HepG2 (cell line): ENCODE results near the gene PLIN1. TPM values are rescaled to one million over a fixed set of nuclear protein-coding genes. Genes with fewer than 3 reads are reported as not detected.

ENCODE experiments used
- CBFB ChIP-seq: sonication (generic); formaldehyde crosslinking; IDR thresholded peaks from 2 replicates; pipeline ENCODE4 v1.4.0; 2020; ENCODE audit warnings: missing genetic modification reagents
- CREM ChIP-seq, 2 experiments: sonication (generic) in 1 of 2; formaldehyde crosslinking in 1 of 2; IDR thresholded peaks; 2 replicates each; pipeline versions ENCODE4 v1.4.0 to v1.6.1; 2016 to 2020; ENCODE audit warnings: antibody characterized with exemption in 1 of 2, mild to moderate bottlenecking in 1 of 2, missing genetic modification reagents in 1 of 2
- HOXA3 ChIP-seq: sonication (generic); formaldehyde crosslinking; IDR thresholded peaks from 2 replicates; pipeline ENCODE4 v1.5.0; 2020; ENCODE audit warnings: missing genetic modification reagents
- HOXA9 ChIP-seq: sonication (generic); formaldehyde crosslinking; IDR thresholded peaks from 2 replicates; pipeline ENCODE4 v1.8.1; 2022; ENCODE audit warnings: missing genetic modification reagents, mild to moderate bottlenecking, moderate library complexity, borderline replicate concordance
- KDM4B ChIP-seq: sonication (generic); formaldehyde crosslinking; IDR thresholded peaks from 2 replicates; pipeline ENCODE4 v1.4.0; 2020; ENCODE audit warnings: missing genetic modification reagents
- KMT2B ChIP-seq: IDR thresholded peaks from 2 replicates; pipeline ENCODE4 v1.6.1; 2016; ENCODE audit warnings: missing genetic modification reagents, missing compliant biosample characterization
- MIER3 ChIP-seq: IDR thresholded peaks from 2 replicates; pipeline ENCODE4 v1.6.1; 2016; ENCODE audit warnings: missing compliant biosample characterization, borderline replicate concordance
- NR2F1 ChIP-seq, 2 experiments: fragments of 450-650 bp in 1 of 2; formaldehyde crosslinking in 1 of 2; IDR thresholded peaks; 2 replicates each; pipeline versions ENCODE4 v1.5.0 to v1.6.1; 2016 to 2020; ENCODE audit warnings: mild to moderate bottlenecking in 1 of 2, missing compliant biosample characterization in 1 of 2, missing genetic modification reagents in 1 of 2, moderate library complexity in 1 of 2
- RFX1 ChIP-seq: fragments of 450-650 bp; IDR thresholded peaks from 2 replicates; pipeline ENCODE4 v1.6.1; 2017
- SIX1 ChIP-seq: sonication (generic); formaldehyde crosslinking; IDR thresholded peaks from 2 replicates; pipeline ENCODE4 v1.4.0; 2020; ENCODE audit warnings: missing genetic modification reagents, borderline replicate concordance
- SOX5 ChIP-seq: IDR thresholded peaks from 2 replicates; pipeline ENCODE4 v1.6.1; 2016; ENCODE audit warnings: borderline replicate concordance
- SP5 ChIP-seq: IDR thresholded peaks from 2 replicates; pipeline ENCODE4 v1.6.1; 2016; ENCODE audit warnings: low read depth, borderline replicate concordance
- ZFYVE20 ChIP-seq: sonication (generic); formaldehyde crosslinking; IDR thresholded peaks from 2 replicates; pipeline ENCODE4 v1.8.0; 2023; ENCODE audit warnings: low read depth, mild to moderate bottlenecking, moderate library complexity, missing genetic modification reagents, borderline replicate concordance
- polyA plus RNA-seq, 8 experiments: library from polyadenylated mRNA; depleted of rRNA in 3 of 8; stranded (reverse) in 7 of 8; unstranded in 1 of 8; fragments of >200 nt; fragmentation: Illumina TruSeq in 4 of 8; extraction: Trizol in 4 of 8; gene quantifications; 2 replicates each; pipeline versions ENCODE4 v1.2.1 to v1.2.3, GENCODE V29; 2011 to 2016; ENCODE audit warnings: low read depth in 4 of 8, missing spikeins in 1 of 8, mixed read lengths in 1 of 8; ENCODE audit not compliant: insufficient read depth in 1 of 8
- total RNA-seq, 5 experiments: library from RNA; depleted of rRNA; stranded (reverse); fragments of >200 nt; fragmentation: Illumina TruSeq; extraction: Trizol; gene quantifications; 2 replicates each; pipeline ENCODE4 v1.2.3, GENCODE V29; 2016; ENCODE audit warnings: low read depth in 1 of 5
- TF ChIP-seq, protein P1 (sequence below): sonication (generic); formaldehyde crosslinking; IDR thresholded peaks from 2 replicates; pipeline ENCODE4 v1.5.1; 2020; ENCODE audit warnings: mild to moderate bottlenecking, missing genetic modification reagents, borderline replicate concordance
- TF ChIP-seq, protein P2 (sequence below): sonication (generic); formaldehyde crosslinking; IDR thresholded peaks from 2 replicates; pipeline ENCODE4 v1.5.1; 2020; ENCODE audit warnings: mild to moderate bottlenecking, missing genetic modification reagents, moderate library complexity
- TF ChIP-seq, protein P3 (sequence below): sonication (generic); formaldehyde crosslinking; IDR thresholded peaks from 2 replicates; pipeline ENCODE4 v1.8.0; 2022; ENCODE audit warnings: mild to moderate bottlenecking, missing genetic modification reagents
- TF ChIP-seq, protein P4 (sequence below): sonication (generic); formaldehyde crosslinking; IDR thresholded peaks from 2 replicates; pipeline ENCODE4 v1.5.0; 2020; ENCODE audit warnings: mild to moderate bottlenecking, low read depth, missing genetic modification reagents, borderline replicate concordance

Gene PLIN1
- total and polyA plus RNA-seq, 2 of the 13 experiments (the other 11 are each of a cell fraction or from before 2014, with no cell fraction given): 0.74 to 1.2 TPM

DNA sequence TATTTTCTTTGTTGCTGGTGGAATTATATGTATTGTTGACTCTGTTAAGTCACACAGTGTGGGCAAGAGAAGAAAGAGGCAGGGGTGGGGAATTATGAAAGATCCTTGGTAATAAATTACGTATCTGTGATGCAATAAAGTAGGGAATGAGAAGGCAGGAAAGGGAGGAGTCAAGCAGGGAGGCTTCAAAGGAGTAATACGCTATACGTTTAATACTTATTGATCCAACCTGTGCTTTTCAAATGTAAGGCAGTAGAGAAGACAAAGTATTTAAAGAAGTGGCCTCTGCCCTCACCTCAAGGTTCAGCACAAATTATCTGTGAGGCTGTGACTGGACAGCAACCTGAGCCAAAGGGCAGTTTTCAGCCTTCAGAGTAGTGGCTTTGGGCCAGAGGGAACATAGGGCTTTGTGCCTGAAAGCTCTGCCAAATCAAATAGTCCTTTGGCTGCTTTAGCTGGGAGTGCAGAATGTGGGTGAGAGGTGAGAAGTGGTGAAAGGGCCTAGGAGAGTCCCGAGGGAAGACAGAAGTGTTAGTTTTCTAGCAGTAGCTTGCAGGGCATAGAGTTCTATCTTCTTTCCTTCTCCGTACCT lies 1.2 kb upstream of the PLIN1 start (continued):
- TF ChIP-seq ZFYVE20 (CRISPR knock-in tag): no peak
- 0 out of 2 replicates have a peak, but pooled peaks have one; percentile 44 for TF ChIP-seq SIX1
- TF ChIP-seq SP5: peak; percentile 27; the same call in 1 of the 2 replicates
- TF ChIP-seq NR2F1 (CRISPR knock-in tag; IDR thresholded peaks at IDR 0.05): peak; percentile 29 to 32; a peak in 1 of 4 replicates
- no peak for TF ChIP-seq KMT2B (CRISPR knock-in tag)
- peak; percentile 77; the same call in 1 of the 2 replicates for TF ChIP-seq CREM (IDR thresholded peaks at IDR 0.05)
- TF ChIP-seq CREM (CRISPR knock-in tag; IDR thresholded peaks at IDR 0.05): no peak
- peak; percentile 65 for TF ChIP-seq HOXA3 (CRISPR knock-in tag)
- TF ChIP-seq, protein P1, sequence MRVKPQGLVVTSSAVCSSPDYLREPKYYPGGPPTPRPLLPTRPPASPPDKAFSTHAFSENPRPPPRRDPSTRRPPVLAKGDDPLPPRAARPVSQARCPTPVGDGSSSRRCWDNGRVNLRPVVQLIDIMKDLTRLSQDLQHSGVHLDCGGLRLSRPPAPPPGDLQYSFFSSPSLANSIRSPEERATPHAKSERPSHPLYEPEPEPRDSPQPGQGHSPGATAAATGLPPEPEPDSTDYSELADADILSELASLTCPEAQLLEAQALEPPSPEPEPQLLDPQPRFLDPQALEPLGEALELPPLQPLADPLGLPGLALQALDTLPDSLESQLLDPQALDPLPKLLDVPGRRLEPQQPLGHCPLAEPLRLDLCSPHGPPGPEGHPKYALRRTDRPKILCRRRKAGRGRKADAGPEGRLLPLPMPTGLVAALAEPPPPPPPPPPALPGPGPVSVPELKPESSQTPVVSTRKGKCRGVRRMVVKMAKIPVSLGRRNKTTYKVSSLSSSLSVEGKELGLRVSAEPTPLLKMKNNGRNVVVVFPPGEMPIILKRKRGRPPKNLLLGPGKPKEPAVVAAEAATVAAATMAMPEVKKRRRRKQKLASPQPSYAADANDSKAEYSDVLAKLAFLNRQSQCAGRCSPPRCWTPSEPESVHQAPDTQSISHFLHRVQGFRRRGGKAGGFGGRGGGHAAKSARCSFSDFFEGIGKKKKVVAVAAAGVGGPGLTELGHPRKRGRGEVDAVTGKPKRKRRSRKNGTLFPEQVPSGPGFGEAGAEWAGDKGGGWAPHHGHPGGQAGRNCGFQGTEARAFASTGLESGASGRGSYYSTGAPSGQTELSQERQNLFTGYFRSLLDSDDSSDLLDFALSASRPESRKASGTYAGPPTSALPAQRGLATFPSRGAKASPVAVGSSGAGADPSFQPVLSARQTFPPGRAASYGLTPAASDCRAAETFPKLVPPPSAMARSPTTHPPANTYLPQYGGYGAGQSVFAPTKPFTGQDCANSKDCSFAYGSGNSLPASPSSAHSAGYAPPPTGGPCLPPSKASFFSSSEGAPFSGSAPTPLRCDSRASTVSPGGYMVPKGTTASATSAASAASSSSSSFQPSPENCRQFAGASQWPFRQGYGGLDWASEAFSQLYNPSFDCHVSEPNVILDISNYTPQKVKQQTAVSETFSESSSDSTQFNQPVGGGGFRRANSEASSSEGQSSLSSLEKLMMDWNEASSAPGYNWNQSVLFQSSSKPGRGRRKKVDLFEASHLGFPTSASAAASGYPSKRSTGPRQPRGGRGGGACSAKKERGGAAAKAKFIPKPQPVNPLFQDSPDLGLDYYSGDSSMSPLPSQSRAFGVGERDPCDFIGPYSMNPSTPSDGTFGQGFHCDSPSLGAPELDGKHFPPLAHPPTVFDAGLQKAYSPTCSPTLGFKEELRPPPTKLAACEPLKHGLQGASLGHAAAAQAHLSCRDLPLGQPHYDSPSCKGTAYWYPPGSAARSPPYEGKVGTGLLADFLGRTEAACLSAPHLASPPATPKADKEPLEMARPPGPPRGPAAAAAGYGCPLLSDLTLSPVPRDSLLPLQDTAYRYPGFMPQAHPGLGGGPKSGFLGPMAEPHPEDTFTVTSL: 0 out of 2 replicates have a peak, but pooled peaks have one; percentile 8
- TF ChIP-seq, protein P2, sequence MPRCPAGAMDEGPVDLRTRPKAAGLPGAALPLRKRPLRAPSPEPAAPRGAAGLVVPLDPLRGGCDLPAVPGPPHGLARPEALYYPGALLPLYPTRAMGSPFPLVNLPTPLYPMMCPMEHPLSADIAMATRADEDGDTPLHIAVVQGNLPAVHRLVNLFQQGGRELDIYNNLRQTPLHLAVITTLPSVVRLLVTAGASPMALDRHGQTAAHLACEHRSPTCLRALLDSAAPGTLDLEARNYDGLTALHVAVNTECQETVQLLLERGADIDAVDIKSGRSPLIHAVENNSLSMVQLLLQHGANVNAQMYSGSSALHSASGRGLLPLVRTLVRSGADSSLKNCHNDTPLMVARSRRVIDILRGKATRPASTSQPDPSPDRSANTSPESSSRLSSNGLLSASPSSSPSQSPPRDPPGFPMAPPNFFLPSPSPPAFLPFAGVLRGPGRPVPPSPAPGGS (CRISPR knock-in tag): no peak
- TF ChIP-seq, protein P3, sequence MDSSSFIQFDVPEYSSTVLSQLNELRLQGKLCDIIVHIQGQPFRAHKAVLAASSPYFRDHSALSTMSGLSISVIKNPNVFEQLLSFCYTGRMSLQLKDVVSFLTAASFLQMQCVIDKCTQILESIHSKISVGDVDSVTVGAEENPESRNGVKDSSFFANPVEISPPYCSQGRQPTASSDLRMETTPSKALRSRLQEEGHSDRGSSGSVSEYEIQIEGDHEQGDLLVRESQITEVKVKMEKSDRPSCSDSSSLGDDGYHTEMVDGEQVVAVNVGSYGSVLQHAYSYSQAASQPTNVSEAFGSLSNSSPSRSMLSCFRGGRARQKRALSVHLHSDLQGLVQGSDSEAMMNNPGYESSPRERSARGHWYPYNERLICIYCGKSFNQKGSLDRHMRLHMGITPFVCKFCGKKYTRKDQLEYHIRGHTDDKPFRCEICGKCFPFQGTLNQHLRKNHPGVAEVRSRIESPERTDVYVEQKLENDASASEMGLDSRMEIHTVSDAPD (CRISPR knock-in tag): 0 out of 2 replicates have a peak, but pooled peaks have one; percentile 65
- 0 out of 2 replicates have a peak, but pooled peaks have one; percentile 29 for TF ChIP-seq SOX5 (CRISPR knock-in tag)
- TF ChIP-seq HOXA9: no peak
- no peak for TF ChIP-seq KDM4B (CRISPR knock-in tag)
- peak; percentile 54; the same call in 1 of the 2 replicates for TF ChIP-seq MIER3 (CRISPR knock-in tag)
- no peak for TF ChIP-seq CBFB (CRISPR knock-in tag)
- TF ChIP-seq, protein P4, sequence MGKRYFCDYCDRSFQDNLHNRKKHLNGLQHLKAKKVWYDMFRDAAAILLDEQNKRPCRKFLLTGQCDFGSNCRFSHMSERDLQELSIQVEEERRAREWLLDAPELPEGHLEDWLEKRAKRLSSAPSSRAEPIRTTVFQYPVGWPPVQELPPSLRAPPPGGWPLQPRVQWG (CRISPR knock-in tag): no peak
- no peak for TF ChIP-seq RFX1
